Transverse colon (tissue), 4 donors: Measurements from ENCODE around the gene OR6C3. TPM values are rescaled to one million over a fixed set of nuclear protein-coding genes. Genes with fewer than 3 reads are reported as not detected.

Experiments used
- DNase-seq: peaks from one replicate; pipeline ENCODE4 v3.0.0-alpha.2; 2019
- H3K27ac ChIP-seq, 4 donors: fragments of 200-600 bp; sonication (generic); 2 replicates each; pipeline ENCODE4 v1.5.1; 2016 to 2018; ENCODE audit warnings: inconsistent platforms in 4 of 4
- H3K27me3 ChIP-seq: fragments of 200-600 bp; sonication (generic); 2 replicates; pipeline ENCODE4 v1.5.1; 2017; ENCODE audit warnings: inconsistent platforms
- H3K36me3 ChIP-seq, 4 donors: fragments of 200-600 bp; sonication (generic); 2 replicates each; pipeline ENCODE4 v1.5.1; 2017 to 2019; ENCODE audit warnings: inconsistent platforms in 4 of 4
- H3K4me1 ChIP-seq, 4 donors: fragments of 200-600 bp; sonication (generic); 2 replicates each; pipeline ENCODE4 v1.5.1; 2017 to 2020; ENCODE audit warnings: inconsistent platforms in 4 of 4
- H3K4me3 ChIP-seq, 4 donors: fragments of 200-600 bp; sonication (generic); 1 replicate in 1 of 4; 2 replicates in 3 of 4; pipeline versions ENCODE4 v1.5.1 to v1.6.1; 2017 to 2019; ENCODE audit warnings: inconsistent platforms in 4 of 4
- H3K9me3 ChIP-seq, 2 donors: fragments of 200-600 bp; sonication (generic); 2 replicates each; pipeline ENCODE4 v1.5.1; 2017 to 2019; ENCODE audit warnings: inconsistent platforms in 2 of 2
- EP300 ChIP-seq: sonication (generic); formaldehyde crosslinking; IDR thresholded peaks from one replicate; pipeline ENCODE4 v1.6.1; 2017; ENCODE audit warnings: antibody characterized with exemption, low read depth
- POLR2A ChIP-seq: fragments of 450-650 bp; IDR thresholded peaks from one replicate; pipeline ENCODE4 v1.6.1; 2016; ENCODE audit warnings: antibody characterized with exemption, mild to moderate bottlenecking, moderate library complexity
- POLR2AphosphoS5 ChIP-seq, 3 donors: sonication (generic); formaldehyde crosslinking; IDR thresholded peaks; one replicate each; pipeline ENCODE4 v1.6.1; 2016; ENCODE audit warnings: antibody characterized with exemption in 3 of 3
- WGBS, 2 donors: methylation state at CpG; one replicate each; pipeline ENCODE4 v1.1.5; 2018; ENCODE audit warnings: low coverage in 1 of 2; 5-methylcytosine and 5-hydroxymethylcytosine counted together
- in situ Hi-C, 4 donors: fragments of 200-750 bp; cut with MboI; loops; one replicate each; pipeline versions ENCODE4 v1.15.0 to v1.15.1; 2017; ENCODE audit warnings: low sequenced_read_pairs in 3 of 4, low pct_ligation_motif_present in 1 of 4, low pct_unique_long_range_greater_than_20kb in 1 of 4
- intact Hi-C: fragments of 100-400 bp; cut with DNase I; formaldehyde crosslinking; loops from one replicate; pipeline ENCODE4 v1.15.1; 2023; ENCODE audit warnings: low total_unique reads
- total RNA-seq, 4 donors: library from RNA; depleted of rRNA; stranded (reverse); fragments of >200 nt; gene quantifications; one replicate each; pipeline ENCODE4 v1.1.0, GENCODE V29; 2016
- TF ChIP-seq, protein P1 (sequence below), 5 experiments: fragments of 200-600 bp in 3 of 5; fragments of 450-650 bp in 2 of 5; sonication (generic) in 3 of 5; IDR thresholded peaks; 1 replicate in 2 of 5; 2 replicates in 3 of 5; pipeline ENCODE4 v1.5.1; 2016 to 2017; ENCODE audit warnings: antibody characterized with exemption in 5 of 5, inconsistent platforms in 3 of 5, mild to moderate bottlenecking in 2 of 5, moderate library complexity in 1 of 5

The OR6C3 gene
- not detected for total RNA-seq

DNA sequence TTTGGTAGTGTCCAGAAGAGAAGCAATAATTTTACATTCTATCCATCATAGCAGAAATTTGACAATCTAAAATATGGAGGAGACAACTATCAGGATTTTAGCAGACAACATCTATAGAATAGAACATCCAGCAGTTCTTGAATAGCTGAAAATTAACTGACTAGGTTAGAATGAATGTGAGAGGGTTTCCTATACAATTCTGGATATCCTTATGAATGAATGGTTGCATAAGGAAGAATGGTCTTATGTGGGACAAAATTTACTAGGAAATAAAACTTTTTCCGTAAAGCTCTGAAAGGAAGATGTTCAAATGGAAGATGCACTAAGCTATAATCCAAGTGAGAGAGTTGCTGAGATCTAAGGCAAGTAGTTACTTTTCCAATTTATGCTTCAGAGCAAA is at the start of gene OR6C3:
Gene OR6C3, plus strand, starts transcription at position 301 of the 400 bp plus-strand sequence. CDS start 955 bp downstream, outside the sequence.
- TF ChIP-seq, protein P1, sequence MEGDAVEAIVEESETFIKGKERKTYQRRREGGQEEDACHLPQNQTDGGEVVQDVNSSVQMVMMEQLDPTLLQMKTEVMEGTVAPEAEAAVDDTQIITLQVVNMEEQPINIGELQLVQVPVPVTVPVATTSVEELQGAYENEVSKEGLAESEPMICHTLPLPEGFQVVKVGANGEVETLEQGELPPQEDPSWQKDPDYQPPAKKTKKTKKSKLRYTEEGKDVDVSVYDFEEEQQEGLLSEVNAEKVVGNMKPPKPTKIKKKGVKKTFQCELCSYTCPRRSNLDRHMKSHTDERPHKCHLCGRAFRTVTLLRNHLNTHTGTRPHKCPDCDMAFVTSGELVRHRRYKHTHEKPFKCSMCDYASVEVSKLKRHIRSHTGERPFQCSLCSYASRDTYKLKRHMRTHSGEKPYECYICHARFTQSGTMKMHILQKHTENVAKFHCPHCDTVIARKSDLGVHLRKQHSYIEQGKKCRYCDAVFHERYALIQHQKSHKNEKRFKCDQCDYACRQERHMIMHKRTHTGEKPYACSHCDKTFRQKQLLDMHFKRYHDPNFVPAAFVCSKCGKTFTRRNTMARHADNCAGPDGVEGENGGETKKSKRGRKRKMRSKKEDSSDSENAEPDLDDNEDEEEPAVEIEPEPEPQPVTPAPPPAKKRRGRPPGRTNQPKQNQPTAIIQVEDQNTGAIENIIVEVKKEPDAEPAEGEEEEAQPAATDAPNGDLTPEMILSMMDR (IDR thresholded peaks at IDR 0.05), result no peak
- no peak for TF ChIP-seq POLR2AphosphoS5 (IDR thresholded peaks at IDR 0.05)
- TF ChIP-seq POLR2A, result no peak
- no peak for TF ChIP-seq EP300
- no peaks in the 10 kb centered on the region for H3K4me1 ChIP-seq
- in situ Hi-C loops (no loop called here), intact Hi-C loops (no loop called here)
- no peaks in the 10 kb centered on the region for H3K9me3 ChIP-seq
- H3K27ac ChIP-seq, result no peak within 1 kb of the TSS
- H3K4me3 ChIP-seq, result no peak within 1 kb of the TSS
- WGBS, 2 donors, result 88 to 100% methylated on average over 1 of the region's 1 CpG
- no peaks in the 10 kb centered on the region for H3K36me3 ChIP-seq
- H3K27me3 ChIP-seq, result no peaks in the 10 kb centered on the region
- DNase-seq, result no peak

GRCh38 chr12:55280991-55281390 is 49.6 kb upstream of the OR6C3 start:
- no peak for TF ChIP-seq EP300
- TF ChIP-seq POLR2AphosphoS5 (IDR thresholded peaks at IDR 0.05), result no peak
- TF ChIP-seq, protein P1 (IDR thresholded peaks at IDR 0.05), result no peak
- no peak for TF ChIP-seq POLR2A
- in situ Hi-C loops, result no loop called here
- WGBS, 2 donors, result 43 to 63% methylated on average over 2 of the region's 2 CpGs

GRCh38 chr12:55289999-55290398 is 40.5 kb upstream of the OR6C3 start:
- no peaks in the 10 kb centered on the region for H3K36me3 ChIP-seq
- no peak overlapping the region for H3K4me3 ChIP-seq
- intact Hi-C loops, result loop anchor here (1.0 kb wide), 1 partner anchor 8 kb away; no protein-coding TSS in a partner anchor
- 40 to 44% methylated on average over 2 of the region's 2 CpGs for WGBS, 2 donors
- DNase-seq, result no peak
- H3K9me3 ChIP-seq, result no peaks in the 10 kb centered on the region
- no peak overlapping the region for H3K27ac ChIP-seq
- TF ChIP-seq, protein P1 (IDR thresholded peaks at IDR 0.05), result no peak
- no peak for TF ChIP-seq EP300
- no peak for TF ChIP-seq POLR2A
- TF ChIP-seq POLR2AphosphoS5 (IDR thresholded peaks at IDR 0.05), result no peak
- H3K27me3 ChIP-seq, result no peaks in the 10 kb centered on the region
- no peaks in the 10 kb centered on the region for H3K4me1 ChIP-seq
- in situ Hi-C loops, result no loop called here

More at GRCh38 chr12:55280991-55281390, 49.6 kb upstream of the OR6C3 start:
- H3K36me3 ChIP-seq, result no peaks in the 10 kb centered on the region
- no peaks in the 10 kb centered on the region for H3K27me3 ChIP-seq
- no peak for DNase-seq
- H3K4me3 ChIP-seq, result no peak overlapping the region
- intact Hi-C loops, result no loop called here
- no peaks in the 10 kb centered on the region for H3K4me1 ChIP-seq
- H3K9me3 ChIP-seq, result no peaks in the 10 kb centered on the region
- H3K27ac ChIP-seq, result no peak overlapping the region

GRCh38 chr12:55296469-55296868 is 34.1 kb upstream of the OR6C3 start, which contains the start of gene OR6C6:
Gene OR6C6, minus strand, starts transcription at chr12:55296569. Its CDS starts 1,337 bp downstream, at chr12:55295232.
- TF ChIP-seq, protein P1 (IDR thresholded peaks at IDR 0.05), result no peak
- no peak for TF ChIP-seq POLR2A
- TF ChIP-seq POLR2AphosphoS5 (IDR thresholded peaks at IDR 0.05), result no peak
- no peak for TF ChIP-seq EP300
- DNase-seq, result no peak
- no peaks in the 10 kb centered on the region for H3K9me3 ChIP-seq
- intact Hi-C loops (no loop called here), in situ Hi-C loops (no loop called here)
- no peaks in the 10 kb centered on the region for H3K27me3 ChIP-seq
- whole genome bisulfite sequencing, 2 donors, result 35 to 54% methylated on average over 2 of the region's 2 CpGs
- no peak within 1 kb of the TSS for H3K27ac ChIP-seq
- no peak within 1 kb of the TSS for H3K4me3 ChIP-seq
- no peaks in the 10 kb centered on the region for H3K36me3 ChIP-seq
- no peaks in the 10 kb centered on the region for H3K4me1 ChIP-seq
